Coronary artery (tissue), 2 donors: ENCODE data around the gene ENOX1.

ENCODE experiments used
- DNase-seq: peaks from one replicate; pipeline ENCODE4 v3.0.0-alpha.2; 2017; ENCODE audit warnings: low spot score
- H3K27ac ChIP-seq, 2 donors: fragments of 200-600 bp; sonication (generic); one replicate each; pipeline ENCODE4 v1.5.1; 2016 to 2019
- H3K4me3 ChIP-seq: fragments of 200-600 bp; sonication (generic); 2 replicates; pipeline ENCODE4 v1.5.1; 2016; ENCODE audit warnings: mild to moderate bottlenecking, moderate library complexity
- TF ChIP-seq, protein P1 (sequence below): fragments of 200-600 bp; sonication (generic); IDR thresholded peaks from one replicate; pipeline ENCODE4 v1.5.1; 2019; ENCODE audit warnings: antibody characterized with exemption

Gene ENOX1

GRCh38 chr13:43495732-43496131 is 291.0 kb downstream of the ENOX1 start:
- DNase-seq, result no peak
- H3K4me3 ChIP-seq, result no peak overlapping the region
- TF ChIP-seq, protein P1, sequence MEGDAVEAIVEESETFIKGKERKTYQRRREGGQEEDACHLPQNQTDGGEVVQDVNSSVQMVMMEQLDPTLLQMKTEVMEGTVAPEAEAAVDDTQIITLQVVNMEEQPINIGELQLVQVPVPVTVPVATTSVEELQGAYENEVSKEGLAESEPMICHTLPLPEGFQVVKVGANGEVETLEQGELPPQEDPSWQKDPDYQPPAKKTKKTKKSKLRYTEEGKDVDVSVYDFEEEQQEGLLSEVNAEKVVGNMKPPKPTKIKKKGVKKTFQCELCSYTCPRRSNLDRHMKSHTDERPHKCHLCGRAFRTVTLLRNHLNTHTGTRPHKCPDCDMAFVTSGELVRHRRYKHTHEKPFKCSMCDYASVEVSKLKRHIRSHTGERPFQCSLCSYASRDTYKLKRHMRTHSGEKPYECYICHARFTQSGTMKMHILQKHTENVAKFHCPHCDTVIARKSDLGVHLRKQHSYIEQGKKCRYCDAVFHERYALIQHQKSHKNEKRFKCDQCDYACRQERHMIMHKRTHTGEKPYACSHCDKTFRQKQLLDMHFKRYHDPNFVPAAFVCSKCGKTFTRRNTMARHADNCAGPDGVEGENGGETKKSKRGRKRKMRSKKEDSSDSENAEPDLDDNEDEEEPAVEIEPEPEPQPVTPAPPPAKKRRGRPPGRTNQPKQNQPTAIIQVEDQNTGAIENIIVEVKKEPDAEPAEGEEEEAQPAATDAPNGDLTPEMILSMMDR, result no peak
- no peak overlapping the region for H3K27ac ChIP-seq

- no peak for DNase-seq
- Histone ChIP-seq H3K27ac (no peak overlapping the region), H3K4me3 (no peak overlapping the region)
- TF ChIP-seq, protein P1, result no peak
These were observed 292.6 kb downstream of the ENOX1 start for GRCh38 chr13:43494206-43494605.

- Histone ChIP-seq H3K27ac (no peak overlapping the region), H3K4me3 (no peak overlapping the region)
- TF ChIP-seq, protein P1, result no peak
- no peak for DNase-seq
These were observed 293.2 kb downstream of the ENOX1 start for GRCh38 chr13:43493496-43494000.

GRCh38 chr13:43492745-43493144 is 294.0 kb downstream of the ENOX1 start:
- TF ChIP-seq, protein P1, result no peak
- Histone ChIP-seq H3K4me3 (no peak overlapping the region), H3K27ac (no peak overlapping the region)
- no peak for DNase-seq

GRCh38 chr13:43492311-43492710 is 294.5 kb downstream of the ENOX1 start:
- no peak overlapping the region for H3K27ac ChIP-seq
- no peak for DNase-seq
- no peak overlapping the region for H3K4me3 ChIP-seq
- TF ChIP-seq, protein P1, result no peak

DNA sequence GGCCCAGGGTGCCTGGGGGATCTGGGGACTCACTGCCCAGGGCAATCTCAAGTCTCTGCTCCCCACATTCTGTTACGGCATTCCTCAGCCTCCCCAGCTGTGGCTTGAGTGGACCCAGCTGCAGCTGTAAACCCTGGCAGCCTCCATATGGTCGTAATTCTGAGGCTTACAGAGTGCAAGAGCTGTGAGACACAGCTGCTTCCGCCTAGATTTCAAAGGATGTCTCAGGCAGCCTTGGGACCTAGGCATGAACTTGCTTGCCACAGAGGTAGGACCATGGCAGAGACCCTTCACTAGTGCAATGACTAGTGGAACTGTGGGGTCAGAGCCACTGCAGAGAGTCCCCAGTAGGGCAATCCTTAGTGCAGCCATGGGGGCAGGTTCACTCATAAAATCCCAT is 297.5 kb downstream of the ENOX1 start:
- Histone ChIP-seq H3K27ac (no peak overlapping the region), H3K4me3 (no peak overlapping the region)
- DNase-seq, result no peak
- TF ChIP-seq, protein P1, result no peak

DNA sequence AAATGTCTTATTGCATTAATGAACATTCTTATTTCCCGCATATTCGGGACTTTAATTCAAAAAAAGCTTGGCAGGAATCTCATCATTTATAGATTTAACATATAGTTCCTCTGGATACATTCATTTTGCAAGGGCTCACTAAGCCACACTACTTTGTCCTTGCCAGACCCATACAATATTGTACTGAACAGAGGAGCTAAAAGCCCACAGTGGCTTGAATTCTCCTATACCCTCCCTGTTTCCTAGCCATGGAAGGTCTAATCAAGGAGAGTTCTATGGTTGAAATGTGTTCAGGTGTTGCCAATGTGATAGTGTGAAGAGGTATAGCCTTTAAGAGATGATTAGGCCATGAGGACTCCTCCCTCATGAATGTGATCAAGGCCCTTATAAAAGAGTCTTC is 298.9 kb downstream of the ENOX1 start:
- TF ChIP-seq, protein P1, result no peak
- Histone ChIP-seq H3K4me3 (no peak overlapping the region), H3K27ac (no peak overlapping the region)
- no peak for DNase-seq
